ACC112 (cell line): ENCODE data around the gene CPNE6.
A peak's percentile ranks its signal among the peaks of the same experiment; 100 is the strongest.

Experiments used
- H2AFZ ChIP-seq: fragments of 200-600 bp; sonication (generic); one replicate; pipeline ENCODE4 v1.6.0; 2017; ENCODE audit warnings: antibody characterized with exemption, low read length; ENCODE audit not compliant: unreplicated experiment
- H3K27ac ChIP-seq: fragments of 200-600 bp; sonication (generic); 2 replicates; pipeline ENCODE4 v1.5.1; 2014; ENCODE audit warnings: low read depth, mild to moderate bottlenecking, antibody characterized with exemption, low read length, moderate library complexity
- H3K27me3 ChIP-seq: fragments of 200-600 bp; sonication (generic); 2 replicates; pipeline ENCODE4 v1.6.1; 2014; ENCODE audit warnings: mild to moderate bottlenecking, antibody characterized with exemption, low read length, moderate library complexity, mixed read lengths; ENCODE audit not compliant: insufficient read depth
- H3K36me3 ChIP-seq: fragments of 200-600 bp; sonication (generic); 2 replicates; pipeline ENCODE4 v1.6.1; 2016; ENCODE audit warnings: mild to moderate bottlenecking, antibody characterized with exemption, low read length, moderate library complexity, mixed read lengths; ENCODE audit not compliant: insufficient read depth
- H3K4me1 ChIP-seq: fragments of 200-600 bp; sonication (generic); one replicate; pipeline ENCODE4 v1.6.1; 2016; ENCODE audit warnings: low read length, mixed read lengths; ENCODE audit not compliant: insufficient read depth, unreplicated experiment, control insufficient read depth
- H3K4me3 ChIP-seq: fragments of 200-600 bp; sonication (generic); 2 replicates; pipeline ENCODE4 v1.5.1; 2014; ENCODE audit warnings: mild to moderate bottlenecking, low read depth, low read length
- H3K79me2 ChIP-seq: fragments of 200-600 bp; sonication (generic); one replicate; pipeline ENCODE4 v1.6.0; 2016; ENCODE audit warnings: low read length; ENCODE audit not compliant: control insufficient read depth, unreplicated experiment, insufficient read depth

The CPNE6 gene

DNA sequence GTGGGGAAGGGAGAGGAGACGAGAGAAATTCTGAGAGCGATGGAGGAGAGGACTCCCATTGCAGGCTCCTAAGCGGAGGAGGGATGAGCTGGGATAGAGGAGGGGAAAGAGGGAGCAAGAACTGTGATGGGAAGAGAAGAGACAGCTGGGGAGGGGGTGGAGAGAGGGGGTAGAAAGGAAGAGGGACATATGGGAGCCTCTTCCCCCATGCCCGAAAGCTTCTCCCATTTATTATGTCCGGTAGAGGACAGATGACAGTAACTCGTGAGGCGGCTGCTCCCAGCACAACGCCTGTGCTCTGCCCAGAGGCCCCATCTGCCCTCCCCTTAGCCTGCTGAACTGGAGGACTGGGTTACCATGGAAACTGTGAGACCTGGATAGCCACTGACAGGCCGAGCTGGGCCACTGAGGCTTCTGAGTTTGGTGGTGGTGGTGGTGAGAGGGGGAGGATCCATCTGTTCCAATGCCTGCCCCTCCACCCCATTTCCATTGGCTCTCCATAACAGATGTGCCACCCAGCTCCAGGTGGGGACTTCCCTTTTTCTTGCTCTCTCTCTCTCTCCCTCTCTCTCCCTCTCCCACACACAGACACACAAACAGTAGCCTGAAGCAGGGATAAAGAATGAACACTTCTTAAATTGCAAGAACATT lies 8.3 kb downstream of the CPNE6 start:
- Histone ChIP-seq H3K36me3 (no peaks in the 10 kb centered on the region), H3K27ac (no peak overlapping the region), H3K4me3 (no peak overlapping the region)

DNA sequence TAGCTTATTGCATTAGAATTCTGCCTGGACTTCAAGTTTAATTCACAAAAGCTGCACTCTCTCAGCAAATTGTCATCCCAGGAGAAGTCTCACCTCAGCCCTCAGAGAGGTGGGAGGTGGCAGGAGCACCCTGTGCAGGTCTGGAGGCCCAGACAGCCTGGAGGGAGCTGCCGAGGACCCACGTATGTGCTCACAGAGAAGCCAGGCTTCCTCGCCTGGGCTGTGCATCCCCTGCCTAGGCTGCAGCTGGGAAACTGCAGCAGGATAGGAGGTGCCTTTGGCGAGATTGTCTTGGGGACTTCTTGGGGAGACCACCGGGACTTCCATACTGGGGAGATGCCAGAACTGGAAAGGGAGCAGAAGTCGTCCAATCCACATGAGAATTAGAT lies 8.8 kb downstream of the CPNE6 start:
- Histone ChIP-seq H3K4me3 (no peak overlapping the region), H3K27ac (no peak overlapping the region)

More for the DNA sequence above, 8.3 kb downstream of the CPNE6 start:
- peaks cover 60% of the 10 kb centered on the region for H3K27me3 ChIP-seq
- no peaks in the 10 kb centered on the region for H3K79me2 ChIP-seq
- no peak overlapping the region for H2AFZ ChIP-seq
- peaks cover 4% of the 10 kb centered on the region for H3K4me1 ChIP-seq

DNA sequence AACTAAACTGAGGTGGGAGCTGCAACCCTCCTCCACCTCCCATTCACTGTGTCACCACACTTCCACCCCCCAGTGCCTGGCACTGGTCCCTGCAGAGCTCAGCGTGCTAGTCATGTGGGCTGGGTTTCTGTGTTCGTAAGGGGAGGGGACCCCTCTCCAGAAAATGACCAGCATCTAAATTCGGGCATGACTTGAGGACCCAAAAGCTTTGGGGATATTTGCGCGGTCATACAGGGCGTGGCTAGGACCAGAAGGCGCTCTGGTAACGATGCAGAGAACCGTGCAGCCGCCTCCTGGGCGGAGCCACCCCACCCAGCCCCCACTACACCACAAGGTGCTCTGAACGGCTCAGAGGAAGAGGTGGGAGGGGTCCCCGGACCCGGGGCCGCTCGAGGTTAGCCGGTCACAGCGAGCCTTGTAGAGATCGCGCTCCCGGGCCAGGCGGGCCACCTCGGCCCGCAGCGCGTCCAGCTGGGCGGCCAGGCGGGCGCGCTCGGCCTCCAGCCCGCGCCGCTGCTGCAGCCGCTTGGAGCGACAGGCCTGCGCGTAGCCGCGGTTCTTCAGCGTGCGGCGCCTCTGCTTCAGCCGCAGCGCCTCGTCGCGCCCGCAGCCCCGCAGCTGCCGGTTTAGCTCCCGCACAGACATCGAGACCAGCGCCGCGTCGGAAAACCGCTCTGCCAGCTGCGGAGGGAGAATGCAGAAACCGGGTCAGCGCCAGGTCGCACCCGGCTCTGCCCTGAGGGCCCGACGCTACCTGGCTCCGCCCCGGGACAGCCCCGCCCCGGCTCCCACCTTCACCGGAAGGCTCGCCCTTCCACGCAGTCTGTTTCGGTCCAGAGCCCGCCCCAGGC lies 9.8 kb downstream of the CPNE6 start:
- Histone ChIP-seq H3K79me2 (no peaks in the 10 kb centered on the region), H3K36me3 (no peaks in the 10 kb centered on the region), H2AFZ (peak overlapping the region; percentile 86), H3K4me1 (peaks cover 4% of the 10 kb centered on the region), H3K27me3 (peaks cover 49% of the 10 kb centered on the region), H3K27ac (no peak overlapping the region), H3K4me3 (peak overlapping the region; percentile 83)

More for the DNA sequence above, 8.8 kb downstream of the CPNE6 start:
- H3K27me3 ChIP-seq: peaks cover 56% of the 10 kb centered on the region
- no peaks in the 10 kb centered on the region for H3K79me2 ChIP-seq
- no peaks in the 10 kb centered on the region for H3K36me3 ChIP-seq
- no peak overlapping the region for H2AFZ ChIP-seq
- H3K4me1 ChIP-seq: peaks cover 4% of the 10 kb centered on the region

DNA sequence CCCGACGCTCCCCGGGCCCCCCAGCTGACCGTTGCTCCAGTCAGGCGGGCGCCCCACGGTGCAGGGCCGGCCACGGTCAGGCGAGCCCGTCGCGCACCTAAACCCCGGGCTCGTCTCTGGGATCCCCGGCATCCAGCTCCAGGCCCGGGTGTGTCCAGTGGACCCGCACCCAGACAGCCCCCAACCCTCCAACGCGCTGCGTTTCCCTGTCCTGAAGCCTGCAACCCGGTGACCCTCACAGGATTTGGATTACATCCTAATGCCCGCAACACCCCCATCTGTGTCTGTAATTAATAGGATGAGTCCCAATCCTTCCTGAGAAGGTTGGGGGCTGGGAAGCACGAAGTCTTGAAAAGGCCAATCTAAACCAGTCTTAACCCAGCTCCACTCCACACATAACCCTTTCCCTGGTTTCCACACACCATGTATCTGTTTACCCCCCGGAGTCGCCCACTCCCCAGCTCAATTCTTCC lies 10.4 kb downstream of the CPNE6 start:
- H3K27me3 ChIP-seq: peaks cover 49% of the 10 kb centered on the region
- H3K4me3 ChIP-seq: peak overlapping the region; percentile 83
- H3K36me3 ChIP-seq: no peaks in the 10 kb centered on the region
- H2AFZ ChIP-seq: no peak overlapping the region
- H3K4me1 ChIP-seq: peaks cover 4% of the 10 kb centered on the region
- H3K27ac ChIP-seq: no peak overlapping the region
- H3K79me2 ChIP-seq: no peaks in the 10 kb centered on the region

DNA sequence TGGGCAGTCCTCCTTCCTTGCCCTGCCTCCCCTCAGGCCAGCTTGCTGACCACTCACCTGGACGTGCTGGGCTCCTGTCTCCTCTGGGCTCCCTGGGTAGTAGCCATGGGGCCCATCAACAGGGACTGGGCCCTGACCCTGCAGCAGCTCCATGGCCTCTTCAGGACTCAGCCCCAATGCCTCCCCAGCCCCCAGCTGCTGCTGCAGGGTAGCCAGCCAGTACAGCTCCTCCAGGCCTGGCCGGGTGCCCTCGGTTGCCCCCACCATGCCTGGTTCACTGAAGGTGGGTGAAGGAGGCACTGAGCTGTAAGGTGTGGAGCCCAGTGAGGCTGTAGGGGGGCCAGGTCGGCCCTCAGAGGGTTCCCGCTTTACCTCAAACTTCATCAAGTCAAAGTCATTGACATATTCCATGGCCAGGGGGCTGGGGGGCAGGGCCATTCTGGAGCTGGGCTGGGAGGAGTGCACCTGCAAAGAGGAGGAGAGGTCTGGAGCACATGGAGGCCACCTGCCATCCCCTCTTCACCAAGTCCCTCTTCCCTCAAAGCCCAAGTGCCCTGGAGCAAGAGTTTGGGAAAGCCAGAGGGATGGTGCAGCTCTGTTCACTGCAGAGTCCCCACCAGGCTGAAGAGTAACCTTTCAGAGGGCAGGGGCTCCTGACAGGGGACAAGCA lies 11.2 kb downstream of the CPNE6 start:
- H3K36me3 ChIP-seq: no peaks in the 10 kb centered on the region
- H3K79me2 ChIP-seq: no peaks in the 10 kb centered on the region
- no peak overlapping the region for H2AFZ ChIP-seq
- no peak overlapping the region for H3K4me3 ChIP-seq
- peaks cover 4% of the 10 kb centered on the region for H3K4me1 ChIP-seq
- peaks cover 49% of the 10 kb centered on the region for H3K27me3 ChIP-seq
- H3K27ac ChIP-seq: no peak overlapping the region

DNA sequence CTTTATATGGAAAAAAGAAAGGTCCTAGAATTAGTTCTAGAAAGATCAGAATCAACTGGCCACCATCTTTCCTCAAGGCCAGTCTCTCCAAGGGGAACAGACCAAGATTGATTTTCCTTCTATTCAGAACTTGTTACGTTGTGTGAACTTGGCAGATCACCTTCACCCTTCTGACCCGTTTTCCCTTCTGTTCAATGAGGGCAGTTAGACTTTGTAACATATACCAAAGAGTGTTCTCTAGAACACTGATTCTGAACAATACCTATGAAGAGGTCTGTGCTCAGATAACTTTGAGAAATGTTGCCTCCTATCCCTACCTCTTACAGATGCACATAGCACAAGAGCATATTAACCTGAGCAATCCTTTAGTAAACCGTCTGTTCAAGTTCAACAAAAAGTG lies 12.1 kb downstream of the CPNE6 start:
- Histone ChIP-seq H3K4me1 (peaks cover 4% of the 10 kb centered on the region), H3K27me3 (peaks cover 49% of the 10 kb centered on the region), H2AFZ (no peak overlapping the region), H3K79me2 (no peaks in the 10 kb centered on the region), H3K27ac (no peak overlapping the region), H3K36me3 (no peaks in the 10 kb centered on the region), H3K4me3 (no peak overlapping the region)

DNA sequence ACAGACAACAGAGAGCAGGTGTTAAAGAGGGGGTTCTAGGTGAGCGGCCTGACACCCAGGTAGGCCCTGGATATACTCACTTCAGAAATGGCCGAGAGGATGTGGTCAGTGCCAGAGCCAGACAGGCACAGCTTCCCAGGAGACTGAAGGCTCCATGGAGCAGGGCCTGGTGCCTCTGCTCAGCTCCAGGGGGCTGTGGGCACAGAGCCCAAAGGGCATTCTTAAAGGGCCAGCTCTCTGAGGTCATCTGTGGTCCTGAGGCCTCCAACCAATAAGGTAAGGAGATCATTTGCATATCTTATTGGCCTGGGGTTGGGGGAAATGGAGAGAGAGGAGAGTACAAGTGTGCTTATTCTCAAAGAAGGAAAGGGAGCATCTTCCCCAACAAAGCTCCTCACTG lies 13.1 kb downstream of the CPNE6 start:
- H3K79me2 ChIP-seq: no peaks in the 10 kb centered on the region
- no peak overlapping the region for H3K4me3 ChIP-seq
- H2AFZ ChIP-seq: no peak overlapping the region
- peaks cover 4% of the 10 kb centered on the region for H3K4me1 ChIP-seq
- no peak overlapping the region for H3K27ac ChIP-seq
- peaks cover 45% of the 10 kb centered on the region for H3K27me3 ChIP-seq
- no peaks in the 10 kb centered on the region for H3K36me3 ChIP-seq

DNA sequence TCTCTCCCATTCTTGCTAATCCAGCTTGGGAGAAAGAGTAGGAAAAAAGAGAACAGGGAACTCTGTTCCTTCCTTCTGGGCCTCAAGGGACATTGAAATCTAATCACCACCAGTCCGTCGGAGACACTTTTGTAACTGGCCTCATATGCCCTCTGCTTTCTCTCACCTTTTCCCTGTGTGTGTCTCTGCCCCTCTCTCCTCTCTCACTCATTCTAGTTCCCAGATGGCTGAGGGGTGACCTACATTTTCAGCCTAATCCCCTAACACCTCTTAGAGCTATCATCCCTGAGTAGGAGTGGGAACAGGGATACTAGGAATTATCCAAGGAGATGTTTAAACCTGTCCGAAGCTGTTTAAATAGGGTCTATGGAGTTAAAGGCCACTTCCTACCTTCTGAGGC lies 13.9 kb downstream of the CPNE6 start:
- Histone ChIP-seq H2AFZ (no peak overlapping the region), H3K36me3 (no peaks in the 10 kb centered on the region), H3K27ac (no peak overlapping the region), H3K79me2 (no peaks in the 10 kb centered on the region), H3K4me3 (no peak overlapping the region), H3K4me1 (peaks cover 4% of the 10 kb centered on the region), H3K27me3 (peaks cover 37% of the 10 kb centered on the region)

DNA sequence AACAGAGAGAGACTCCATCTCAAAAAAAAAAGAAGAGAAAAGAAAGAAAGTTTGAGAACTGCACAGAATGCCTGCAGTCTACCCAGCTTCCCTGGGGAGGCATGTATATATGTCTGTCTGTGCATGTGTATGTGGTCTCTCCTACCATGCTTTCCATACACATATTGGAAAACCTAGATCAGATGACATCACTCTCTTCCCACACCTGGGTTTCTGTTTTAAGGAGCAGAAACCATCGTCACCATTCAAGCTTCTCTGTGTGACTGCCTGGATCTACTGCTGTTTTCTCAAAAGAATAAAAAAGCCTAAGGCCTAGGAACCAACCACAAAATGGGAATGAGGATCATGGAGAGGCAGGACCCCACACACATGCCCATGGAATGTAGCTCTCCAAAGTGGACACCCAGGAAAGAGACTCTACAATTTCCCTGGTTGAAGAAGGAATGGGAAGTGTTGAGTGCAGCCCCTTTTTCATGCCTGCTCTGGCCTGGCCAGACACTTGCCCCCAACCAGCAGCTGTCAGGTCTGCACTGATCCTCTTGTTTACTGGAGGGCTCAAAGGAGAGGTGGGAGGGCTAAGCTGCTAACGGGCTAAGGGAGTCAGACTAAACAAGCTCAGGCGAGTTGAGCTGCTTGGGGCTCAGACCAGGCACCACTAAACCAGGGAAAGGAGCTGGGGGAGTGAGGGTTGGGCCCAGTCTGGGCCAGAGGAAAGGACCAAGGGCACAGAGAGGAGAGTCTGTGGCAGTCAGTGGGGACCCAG lies 15.0 kb downstream of the CPNE6 start:
- no peaks in the 10 kb centered on the region for H3K4me1 ChIP-seq
- no peak overlapping the region for H3K4me3 ChIP-seq

DNA sequence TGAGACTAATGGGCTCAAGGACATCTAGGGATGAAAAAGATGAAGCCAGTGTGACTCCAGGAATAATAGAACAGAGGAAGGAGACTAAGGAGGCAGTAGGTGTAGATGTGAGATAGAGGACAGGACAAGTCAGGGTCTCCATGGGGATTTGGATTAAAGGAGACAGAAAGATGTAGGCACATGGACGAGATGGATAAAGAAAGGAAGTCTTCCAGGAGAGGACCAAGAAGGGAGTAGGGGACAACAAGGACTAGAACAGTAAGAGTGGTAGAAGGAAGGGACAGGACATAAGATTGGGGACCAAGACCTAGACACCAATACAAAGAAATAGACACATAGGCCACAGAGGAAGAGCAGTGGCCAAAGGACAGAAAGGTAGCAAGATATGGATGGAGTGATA lies 15.6 kb downstream of the CPNE6 start:
- Histone ChIP-seq H3K27me3 (peaks cover 20% of the 10 kb centered on the region), H3K4me3 (no peak overlapping the region), H2AFZ (no peak overlapping the region), H3K4me1 (no peaks in the 10 kb centered on the region), H3K36me3 (no peaks in the 10 kb centered on the region), H3K27ac (no peak overlapping the region), H3K79me2 (no peaks in the 10 kb centered on the region)

More for the DNA sequence above, 15.0 kb downstream of the CPNE6 start:
- H3K27ac ChIP-seq: no peak overlapping the region
- peaks cover 26% of the 10 kb centered on the region for H3K27me3 ChIP-seq
- H3K36me3 ChIP-seq: no peaks in the 10 kb centered on the region
- H2AFZ ChIP-seq: no peak overlapping the region
- H3K79me2 ChIP-seq: no peaks in the 10 kb centered on the region
